ENCODE measurements around the gene CADM1.

GRCh38 chr11:115544422-115544948, 40.3 kb upstream of the CADM1 start:
- TF ChIP-seq CTCF (IDR thresholded peaks at IDR 0.05; ENCODE audit: extremely low read depth in 1 of 2, insufficient read depth in 1 of 2, low read depth in 1 of 2, low read length in 2 of 2) (no peak), EZH2 (IDR thresholded peaks at IDR 0.05; ENCODE audit: borderline replicate concordance, low read depth, low read length, severe bottlenecking) (no peak), MAX (IDR thresholded peaks at IDR 0.05; ENCODE audit: insufficient read depth, insufficient read length) (no peak), POLR2A (IDR thresholded peaks at IDR 0.05; ENCODE audit: low read depth, low read length) (no peak), POLR2AphosphoS5 (IDR thresholded peaks at IDR 0.05; ENCODE audit: insufficient read depth, low read depth, low read length) (no peak)
